HAP-1 (cell line): ENCODE measurements around the gene TBL1XR1.

Experiments used
- DNase-seq, 2 experiments: peaks; one replicate each; pipeline ENCODE4 v3.0.0-alpha.2; 2016 to 2020; ENCODE audit warnings: low spot score in 2 of 2
- H3K27me3 ChIP-seq: fragments of 250-450 bp; sonication (Bioruptor Pico); 2 replicates; pipeline ENCODE4 v1.5.1; 2020; ENCODE audit warnings: low read depth, mild to moderate bottlenecking, moderate library complexity
- H3K36me3 ChIP-seq: fragments of 250-450 bp; sonication (Bioruptor Pico); replicated peaks from 2 replicates; pipeline ENCODE4 v1.5.1; 2020; ENCODE audit warnings: mild to moderate bottlenecking
- H3K4me1 ChIP-seq: fragments of 250-450 bp; sonication (Bioruptor Pico); 2 replicates; pipeline ENCODE4 v1.5.1; 2020; ENCODE audit warnings: mild to moderate bottlenecking
- H3K4me3 ChIP-seq: fragments of 250-450 bp; sonication (Bioruptor Pico); 2 replicates; pipeline ENCODE4 v1.5.1; 2020; ENCODE audit warnings: mild to moderate bottlenecking, moderate library complexity
- H3K9me3 ChIP-seq: fragments of 250-450 bp; sonication (Bioruptor Pico); 2 replicates; pipeline ENCODE4 v1.5.1; 2020; ENCODE audit warnings: mild to moderate bottlenecking, moderate library complexity
- in situ Hi-C: fragments of 300-500 bp; cut with MboI; formaldehyde crosslinking; loops from 3 replicates; pipeline ENCODE4 v1.14.3; 2020; ENCODE audit warnings: low sequenced_read_pairs, inconsistent platforms, mixed read lengths

Gene TBL1XR1

GRCh38 chr3:177089110-177089509, 108.2 kb downstream of the TBL1XR1 start:
- H3K27me3 ChIP-seq: no peaks in the 10 kb centered on the region
- in situ Hi-C loops: no loop called here
- H3K4me3 ChIP-seq: no peak overlapping the region
- 0 out of 2 replicates have a peak, but pooled peaks cover 2% of the 10 kb centered on the region for H3K36me3 ChIP-seq
- no peaks in the 10 kb centered on the region; the same call in 1 of the 2 replicates for H3K9me3 ChIP-seq
- H3K4me1 ChIP-seq: no peaks in the 10 kb centered on the region; the same call in 1 of the 2 replicates
- DNase-seq: no peak

GRCh38 chr3:177085794-177086193, 111.5 kb downstream of the TBL1XR1 start:
- Histone ChIP-seq H3K9me3 (no peaks in the 10 kb centered on the region), H3K4me1 (no peaks in the 10 kb centered on the region), H3K27me3 (no peaks in the 10 kb centered on the region), H3K36me3 (no peaks in the 10 kb centered on the region), H3K4me3 (no peak overlapping the region)
- in situ Hi-C loops: no loop called here
- no peak for DNase-seq

DNA sequence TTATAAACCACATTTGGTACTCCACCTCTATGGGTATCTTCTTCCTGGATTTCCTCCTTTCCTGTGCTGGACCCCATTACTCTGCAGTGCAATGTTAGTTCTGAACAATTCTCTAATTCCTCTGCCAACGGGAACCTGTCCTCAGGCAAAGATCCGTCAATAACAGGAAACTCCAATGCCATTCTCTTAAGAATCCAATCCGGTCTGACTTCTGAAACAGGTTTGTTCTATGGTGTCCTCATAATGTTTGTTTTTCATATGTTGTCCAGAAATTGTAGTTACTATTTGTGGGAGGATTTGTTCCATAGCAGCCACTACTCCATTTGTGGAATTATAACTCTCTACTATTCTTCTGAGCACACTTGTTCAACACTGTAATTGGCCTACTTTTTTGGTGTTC, 112.7 kb downstream of the TBL1XR1 start:
- in situ Hi-C loops: no loop called here

GRCh38 chr3:177080122-177080521, 117.2 kb downstream of the TBL1XR1 start:
- no peaks in the 10 kb centered on the region for H3K27me3 ChIP-seq
- H3K36me3 ChIP-seq: no peaks in the 10 kb centered on the region
- no peak for DNase-seq
- H3K4me3 ChIP-seq: no peak overlapping the region
- peaks cover 11% of the 10 kb centered on the region for H3K4me1 ChIP-seq
- in situ Hi-C loops: no loop called here
- H3K9me3 ChIP-seq: no peaks in the 10 kb centered on the region; the same call in 1 of the 2 replicates

More for the DNA sequence above, 112.7 kb downstream of the TBL1XR1 start:
- Histone ChIP-seq H3K4me3 (no peak overlapping the region), H3K36me3 (no peaks in the 10 kb centered on the region), H3K27me3 (no peaks in the 10 kb centered on the region), H3K9me3 (no peaks in the 10 kb centered on the region), H3K4me1 (no peaks in the 10 kb centered on the region)
- DNase-seq: no peak

DNA sequence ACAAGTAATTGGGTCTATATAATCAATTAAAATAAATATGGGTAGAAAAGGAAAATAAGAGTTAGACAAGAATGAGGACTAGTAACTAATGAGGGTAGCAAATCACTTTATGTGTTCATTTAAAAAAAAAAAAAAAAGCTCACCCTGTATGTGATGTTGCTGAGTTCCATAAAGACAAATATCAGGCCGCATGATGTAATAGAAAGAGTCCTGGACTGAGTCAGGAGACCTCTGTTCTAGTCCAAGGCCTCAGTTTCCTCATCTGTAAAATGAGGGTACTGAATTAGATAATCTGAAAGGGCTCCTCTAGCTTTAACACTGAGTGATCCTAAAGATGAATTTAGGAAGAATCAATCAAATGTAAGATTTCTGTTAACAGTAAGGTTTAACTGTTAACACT, 117.6 kb downstream of the TBL1XR1 start:
- Histone ChIP-seq H3K4me3 (no peak overlapping the region), H3K9me3 (no peaks in the 10 kb centered on the region; the same call in 1 of the 2 replicates), H3K36me3 (no peaks in the 10 kb centered on the region), H3K27me3 (no peaks in the 10 kb centered on the region), H3K4me1 (peaks cover 11% of the 10 kb centered on the region)
- in situ Hi-C loops: no loop called here
- no peak for DNase-seq

DNA sequence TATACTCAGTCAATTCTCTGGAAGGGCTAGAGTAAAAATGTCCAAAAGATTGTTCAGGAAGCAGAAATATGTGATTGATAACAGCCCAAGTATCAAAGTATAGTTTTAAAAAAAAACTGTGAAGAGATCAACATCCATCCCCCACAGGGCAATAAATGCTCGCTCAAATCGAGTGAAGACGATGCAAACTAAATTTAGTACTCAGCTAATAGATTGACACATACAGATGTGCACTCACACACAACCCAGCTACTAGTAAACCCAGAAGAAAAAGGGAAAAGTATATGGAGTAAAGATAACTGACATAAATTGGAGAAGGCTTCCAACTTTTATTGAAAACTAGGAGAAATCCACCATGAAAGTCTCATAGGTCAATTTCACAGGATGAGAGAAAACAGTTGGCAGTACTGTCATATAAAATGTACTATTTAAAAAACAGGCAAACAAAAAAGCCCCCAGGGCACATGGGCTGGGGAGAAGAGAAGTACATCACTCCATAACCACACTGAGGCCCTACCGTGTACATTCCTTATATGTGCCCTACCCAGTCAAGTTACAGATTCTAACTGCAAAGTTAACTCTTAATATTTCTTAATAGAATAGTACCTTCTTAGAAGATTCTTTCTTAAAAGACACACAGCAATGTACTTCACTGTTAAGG, 125.7 kb downstream of the TBL1XR1 start:
- no peak for DNase-seq
- H3K27me3 ChIP-seq: no peaks in the 10 kb centered on the region

DNA sequence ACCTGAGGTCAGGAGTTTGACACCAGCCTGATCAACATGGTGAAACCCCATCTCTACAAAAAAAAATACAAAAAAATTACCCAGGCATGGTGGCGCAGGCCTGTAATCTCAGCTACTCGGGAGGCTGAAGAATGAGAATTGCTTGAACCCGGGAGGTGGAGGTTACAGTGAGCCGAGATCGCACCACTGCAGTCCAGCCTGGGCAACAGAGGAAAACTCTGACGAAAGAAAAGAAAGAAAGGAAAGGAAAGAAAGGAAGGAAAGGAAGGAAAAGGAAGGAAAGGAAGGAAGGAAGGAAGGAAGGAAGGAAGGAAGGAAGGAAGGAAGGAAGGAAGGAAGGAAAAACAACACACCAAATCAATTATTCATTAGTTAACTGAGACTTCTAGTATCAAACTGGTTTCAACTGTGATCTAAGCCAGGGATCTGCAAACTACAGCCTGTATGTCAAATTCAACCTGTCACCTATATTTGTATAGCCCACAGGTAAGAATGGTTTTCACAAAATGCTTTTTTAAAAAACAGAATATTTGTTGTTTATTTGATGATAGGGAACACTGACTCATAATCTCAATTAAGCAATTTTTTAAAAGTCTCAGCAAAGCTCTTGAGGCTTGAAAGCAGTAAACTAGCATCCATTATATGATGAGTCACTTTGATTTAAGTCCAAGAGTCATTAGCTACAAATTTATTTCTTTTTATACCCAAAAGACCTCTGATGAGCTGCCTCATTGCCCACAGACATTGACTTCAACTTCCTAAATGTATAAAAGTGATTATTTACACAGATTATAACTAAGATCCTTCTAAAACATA, 127.6 kb downstream of the TBL1XR1 start:
- Histone ChIP-seq H3K36me3 (no peaks in the 10 kb centered on the region), H3K27me3 (no peaks in the 10 kb centered on the region), H3K9me3 (no peaks in the 10 kb centered on the region), H3K4me3 (no peak overlapping the region), H3K4me1 (no peaks in the 10 kb centered on the region)
- in situ Hi-C loops: loop anchor here (25.0 kb wide), 1 partner anchor 293 kb away; no protein-coding TSS in a partner anchor
- DNase-seq: no peak

More for the DNA sequence above, 125.7 kb downstream of the TBL1XR1 start:
- Histone ChIP-seq H3K4me1 (peaks cover 11% of the 10 kb centered on the region), H3K4me3 (no peak overlapping the region), H3K36me3 (no peaks in the 10 kb centered on the region), H3K9me3 (no peaks in the 10 kb centered on the region; the same call in 1 of the 2 replicates)
- in situ Hi-C loops: loop anchor here (25.0 kb wide), 1 partner anchor 291 kb away; no protein-coding TSS in a partner anchor

- DNase-seq: no peak
- Histone ChIP-seq H3K36me3 (no peaks in the 10 kb centered on the region), H3K4me3 (no peak overlapping the region), H3K27me3 (no peaks in the 10 kb centered on the region), H3K9me3 (no peaks in the 10 kb centered on the region), H3K4me1 (no peaks in the 10 kb centered on the region)
- in situ Hi-C loops: loop anchor here (25.0 kb wide), 1 partner anchor 293 kb away; no protein-coding TSS in a partner anchor
Observed at GRCh38 chr3:177068967-177069366, 128.3 kb downstream of the TBL1XR1 start.

GRCh38 chr3:177066068-177066467, 131.2 kb downstream of the TBL1XR1 start:
- Histone ChIP-seq H3K4me3 (no peak overlapping the region), H3K36me3 (no peaks in the 10 kb centered on the region), H3K4me1 (no peaks in the 10 kb centered on the region), H3K9me3 (no peaks in the 10 kb centered on the region), H3K27me3 (no peaks in the 10 kb centered on the region)
- no peak for DNase-seq
- in situ Hi-C loops: loop anchor here (25.0 kb wide), 1 partner anchor 296 kb away; no protein-coding TSS in a partner anchor

DNA sequence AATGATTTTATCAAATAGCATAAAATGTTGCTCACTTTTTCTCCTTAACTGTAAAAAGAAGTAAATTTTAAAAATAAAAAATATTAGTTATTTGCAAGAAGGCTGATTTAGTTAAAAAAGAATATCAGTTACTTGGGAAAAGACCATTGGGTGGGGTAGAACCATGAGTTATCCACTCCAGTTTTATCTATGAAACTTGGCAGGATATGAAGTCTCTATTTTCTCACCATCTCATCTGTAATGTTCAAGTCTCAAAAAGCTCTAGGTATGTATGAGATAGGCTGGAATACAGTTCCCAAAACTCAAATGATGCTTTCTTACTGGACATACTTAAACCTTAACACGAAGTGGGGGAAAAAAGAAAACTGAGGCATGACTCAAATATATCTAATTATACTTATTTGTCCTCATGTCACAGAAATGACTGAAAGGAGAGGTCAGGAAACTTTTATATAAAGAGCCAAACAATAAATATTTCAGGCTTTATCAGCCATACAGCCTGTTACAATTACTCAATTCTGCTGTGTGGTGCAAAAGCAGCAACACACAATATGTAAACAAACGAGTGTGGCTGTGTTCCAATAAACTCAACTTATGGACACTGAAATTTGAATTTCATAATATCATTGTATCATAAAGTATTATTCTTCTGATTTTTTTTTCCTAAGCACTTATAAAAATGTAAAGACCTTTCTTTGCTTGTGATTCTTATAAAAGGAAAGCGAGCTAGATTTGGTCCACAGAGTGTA, 131.8 kb downstream of the TBL1XR1 start:
- Histone ChIP-seq H3K4me3 (no peak overlapping the region), H3K9me3 (no peaks in the 10 kb centered on the region), H3K4me1 (no peaks in the 10 kb centered on the region), H3K36me3 (no peaks in the 10 kb centered on the region), H3K27me3 (no peaks in the 10 kb centered on the region)
- in situ Hi-C loops: loop anchor here (25.0 kb wide), 1 partner anchor 297 kb away; no protein-coding TSS in a partner anchor
- no peak for DNase-seq

DNA sequence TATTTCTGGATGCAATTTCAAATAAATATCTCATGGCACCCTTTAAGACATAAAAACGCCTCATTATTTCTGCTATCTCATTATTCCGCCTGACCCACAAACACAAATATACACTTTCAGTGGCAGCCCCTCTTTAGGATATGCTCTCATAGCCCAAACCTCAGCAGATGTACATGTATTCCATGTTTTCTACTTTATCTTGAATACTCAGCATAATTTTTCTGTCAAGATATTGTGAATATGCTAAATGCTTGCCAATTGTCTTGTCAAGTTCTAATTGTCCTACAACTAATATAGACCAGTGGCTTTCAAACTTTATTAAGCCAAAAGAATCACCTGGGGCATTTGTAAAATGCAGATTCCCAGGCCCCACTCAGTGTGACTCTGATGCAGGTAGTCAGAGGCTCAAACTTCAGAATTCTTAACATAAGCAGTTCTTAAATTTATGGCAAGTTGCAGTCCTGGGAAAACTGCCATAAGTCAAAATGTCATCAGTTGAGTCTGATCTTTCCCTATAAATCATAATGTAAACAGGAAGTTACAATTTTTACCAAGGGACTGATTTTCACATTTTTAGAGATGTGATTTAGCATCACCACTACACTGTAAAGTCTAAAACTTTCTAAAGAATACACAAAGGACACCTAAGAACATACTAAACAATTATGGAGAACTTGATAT, 135.1 kb downstream of the TBL1XR1 start:
- Histone ChIP-seq H3K9me3 (no peaks in the 10 kb centered on the region), H3K27me3 (no peaks in the 10 kb centered on the region), H3K36me3 (no peaks in the 10 kb centered on the region; the same call in 1 of the 2 replicates), H3K4me3 (no peak overlapping the region), H3K4me1 (no peaks in the 10 kb centered on the region)
- no peak for DNase-seq
- in situ Hi-C loops: loop anchor here (25.0 kb wide), 1 partner anchor 300 kb away; no protein-coding TSS in a partner anchor

DNA sequence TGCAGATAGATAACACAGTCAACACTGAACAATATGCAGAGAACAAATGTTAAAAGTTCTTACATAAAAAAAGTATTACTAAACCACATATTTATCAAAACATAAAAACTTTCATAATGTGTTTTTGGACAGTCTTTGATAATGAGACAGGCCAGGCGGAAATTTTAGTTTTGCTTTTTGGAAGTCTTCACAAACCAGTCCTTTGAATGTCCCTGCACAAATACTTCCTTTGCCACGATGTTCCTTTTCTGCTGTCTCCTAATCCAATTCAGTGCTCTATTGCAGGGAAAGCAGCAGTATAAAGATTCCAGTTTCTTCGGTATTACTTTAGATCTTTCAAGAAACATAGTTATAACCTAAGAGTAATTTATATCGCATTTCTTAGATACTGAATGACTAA, 135.9 kb downstream of the TBL1XR1 start:
- Histone ChIP-seq H3K9me3 (no peaks in the 10 kb centered on the region), H3K4me1 (no peaks in the 10 kb centered on the region), H3K27me3 (no peaks in the 10 kb centered on the region), H3K36me3 (no peaks in the 10 kb centered on the region; the same call in 1 of the 2 replicates), H3K4me3 (no peak overlapping the region)
- no peak for DNase-seq
- in situ Hi-C loops: loop anchor here (25.0 kb wide), 1 partner anchor 301 kb away; no protein-coding TSS in a partner anchor

GRCh38 chr3:177060492-177060891, 136.8 kb downstream of the TBL1XR1 start:
- Histone ChIP-seq H3K36me3 (no peaks in the 10 kb centered on the region; the same call in 1 of the 2 replicates), H3K4me3 (no peak overlapping the region), H3K9me3 (no peaks in the 10 kb centered on the region), H3K27me3 (no peaks in the 10 kb centered on the region), H3K4me1 (no peaks in the 10 kb centered on the region)
- DNase-seq: no peak
- in situ Hi-C loops: loop anchor here (25.0 kb wide), 1 partner anchor 302 kb away; no protein-coding TSS in a partner anchor
